ENCODE data around the gene UACA.

- TF ChIP-seq EZH2 (IDR thresholded peaks at IDR 0.05; ENCODE audit: borderline replicate concordance) (no peak), CTCF (IDR thresholded peaks at IDR 0.05; ENCODE audit: poor library complexity) (no peak), EZH2phosphoT487 (IDR thresholded peaks at IDR 0.05; ENCODE audit: low read depth, severe bottlenecking, unreplicated experiment) (no peak)
Measured at GRCh38 chr15:70778258-70779076, 15.1 kb upstream of the UACA start.

Data from hepatocyte (in vitro differentiated cells).